Measurements from ENCODE around the gene MARCKS. TPM values are rescaled to one million over a fixed set of nuclear protein-coding genes. Genes with fewer than 3 reads are reported as not detected.

MARCKS gene
- total and polyA plus RNA-seq, 10 of the 15 experiments (the other 5 are each of a cell fraction or from before 2014, with no cell fraction given): 29.0 to 164 (median 74.5) TPM

DNA sequence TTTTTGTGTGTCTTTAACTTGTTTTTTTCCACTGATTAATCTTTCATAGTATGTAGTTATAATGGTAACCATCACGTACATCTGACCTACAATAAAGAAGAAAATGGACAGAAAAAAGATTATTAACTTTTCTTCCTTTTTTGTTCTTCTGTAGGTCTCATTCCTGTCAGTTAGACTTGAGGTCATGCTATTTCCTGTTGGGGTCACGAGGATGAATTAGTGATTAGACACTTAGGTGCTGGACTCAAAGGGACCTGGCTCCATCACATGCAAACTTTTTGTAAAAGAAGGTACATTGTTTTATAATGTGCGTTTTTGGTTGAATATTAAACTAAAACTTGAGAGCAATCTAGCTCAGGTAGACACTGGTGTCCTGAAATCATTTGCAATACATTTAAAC, 14.8 kb downstream of the MARCKS start (continued):
- TF ChIP-seq BHLHE40 (IDR thresholded peaks at IDR 0.05; ENCODE audit: borderline replicate concordance in 1 of 2, low read depth in 2 of 2, low read length in 1 of 2): 0 out of 4 replicates have a peak, but pooled peaks of 1 of the 2 experiments have one; percentile 12
- TF ChIP-seq CBX3 (IDR thresholded peaks at IDR 0.05; ENCODE audit: borderline replicate concordance, low read depth): no peak
- no peak for TF ChIP-seq TBL1XR1 (IDR thresholded peaks at IDR 0.05; ENCODE audit: low read depth, low read length)
- no peak for TF ChIP-seq ZNF274 (IDR thresholded peaks at IDR 0.05; ENCODE audit: insufficient read depth, insufficient read length)
- TF ChIP-seq, protein P1, sequence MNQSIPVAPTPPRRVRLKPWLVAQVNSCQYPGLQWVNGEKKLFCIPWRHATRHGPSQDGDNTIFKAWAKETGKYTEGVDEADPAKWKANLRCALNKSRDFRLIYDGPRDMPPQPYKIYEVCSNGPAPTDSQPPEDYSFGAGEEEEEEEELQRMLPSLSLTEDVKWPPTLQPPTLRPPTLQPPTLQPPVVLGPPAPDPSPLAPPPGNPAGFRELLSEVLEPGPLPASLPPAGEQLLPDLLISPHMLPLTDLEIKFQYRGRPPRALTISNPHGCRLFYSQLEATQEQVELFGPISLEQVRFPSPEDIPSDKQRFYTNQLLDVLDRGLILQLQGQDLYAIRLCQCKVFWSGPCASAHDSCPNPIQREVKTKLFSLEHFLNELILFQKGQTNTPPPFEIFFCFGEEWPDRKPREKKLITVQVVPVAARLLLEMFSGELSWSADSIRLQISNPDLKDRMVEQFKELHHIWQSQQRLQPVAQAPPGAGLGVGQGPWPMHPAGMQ (IDR thresholded peaks at IDR 0.05; ENCODE audit: borderline replicate concordance): no peak
- no peak for TF ChIP-seq ZNF622 (IDR thresholded peaks at IDR 0.05)
- TF ChIP-seq EZH2 (IDR thresholded peaks at IDR 0.05; ENCODE audit: borderline replicate concordance, control insufficient read depth, low read depth, low read length): no peak
- TF ChIP-seq NFXL1 (IDR thresholded peaks at IDR 0.05; ENCODE audit: borderline replicate concordance): no peak
- TF ChIP-seq NRF1 (conservative IDR thresholded peaks at IDR 0.05; ENCODE audit: low read depth, low read length): no peak
- TF ChIP-seq BACH1 (IDR thresholded peaks at IDR 0.05; ENCODE audit: borderline replicate concordance): no peak
- no peak for TF ChIP-seq CREB1 (IDR thresholded peaks at IDR 0.05; ENCODE audit: low read depth)
- TF ChIP-seq TCF12 (IDR thresholded peaks at IDR 0.05; ENCODE audit: low read depth, low read length): no peak
- TF ChIP-seq SRF (IDR thresholded peaks at IDR 0.05; ENCODE audit: low read depth in 2 of 2, low read length in 2 of 2): no peak
- TF ChIP-seq, protein P2, sequence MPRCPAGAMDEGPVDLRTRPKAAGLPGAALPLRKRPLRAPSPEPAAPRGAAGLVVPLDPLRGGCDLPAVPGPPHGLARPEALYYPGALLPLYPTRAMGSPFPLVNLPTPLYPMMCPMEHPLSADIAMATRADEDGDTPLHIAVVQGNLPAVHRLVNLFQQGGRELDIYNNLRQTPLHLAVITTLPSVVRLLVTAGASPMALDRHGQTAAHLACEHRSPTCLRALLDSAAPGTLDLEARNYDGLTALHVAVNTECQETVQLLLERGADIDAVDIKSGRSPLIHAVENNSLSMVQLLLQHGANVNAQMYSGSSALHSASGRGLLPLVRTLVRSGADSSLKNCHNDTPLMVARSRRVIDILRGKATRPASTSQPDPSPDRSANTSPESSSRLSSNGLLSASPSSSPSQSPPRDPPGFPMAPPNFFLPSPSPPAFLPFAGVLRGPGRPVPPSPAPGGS (IDR thresholded peaks at IDR 0.05; ENCODE audit: borderline replicate concordance, insufficient read depth, low read depth, low read length, poor library complexity, severe bottlenecking): no peak
- no peak for TF ChIP-seq NFYA (IDR thresholded peaks at IDR 0.05; ENCODE audit: borderline replicate concordance, low read depth, low read length)
- TF ChIP-seq ZZZ3 (IDR thresholded peaks at IDR 0.05; ENCODE audit: control insufficient read depth, insufficient read length, low read depth): no peak
- no peak for TF ChIP-seq HDGF (IDR thresholded peaks at IDR 0.05)
- no peak for TF ChIP-seq NR2C2 (IDR thresholded peaks at IDR 0.05; ENCODE audit: borderline replicate concordance, control insufficient read depth, insufficient read length, low read depth)
- TF ChIP-seq RAD21 (IDR thresholded peaks at IDR 0.05; ENCODE audit: insufficient read depth, low read depth, low read length): no peak
- TF ChIP-seq STAT1 (conservative IDR thresholded peaks at IDR 0.05): no peak
- TF ChIP-seq KDM1A (IDR thresholded peaks at IDR 0.05; ENCODE audit: borderline replicate concordance): no peak
- TF ChIP-seq, protein P3, sequence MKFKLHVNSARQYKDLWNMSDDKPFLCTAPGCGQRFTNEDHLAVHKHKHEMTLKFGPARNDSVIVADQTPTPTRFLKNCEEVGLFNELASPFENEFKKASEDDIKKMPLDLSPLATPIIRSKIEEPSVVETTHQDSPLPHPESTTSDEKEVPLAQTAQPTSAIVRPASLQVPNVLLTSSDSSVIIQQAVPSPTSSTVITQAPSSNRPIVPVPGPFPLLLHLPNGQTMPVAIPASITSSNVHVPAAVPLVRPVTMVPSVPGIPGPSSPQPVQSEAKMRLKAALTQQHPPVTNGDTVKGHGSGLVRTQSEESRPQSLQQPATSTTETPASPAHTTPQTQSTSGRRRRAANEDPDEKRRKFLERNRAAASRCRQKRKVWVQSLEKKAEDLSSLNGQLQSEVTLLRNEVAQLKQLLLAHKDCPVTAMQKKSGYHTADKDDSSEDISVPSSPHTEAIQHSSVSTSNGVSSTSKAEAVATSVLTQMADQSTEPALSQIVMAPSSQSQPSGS (IDR thresholded peaks at IDR 0.05; ENCODE audit: low read length): no peak
